GM18508 (cell line): ENCODE results near the gene CAST.

Experiments used
- ATAC-seq: cut with Tn5 transposase; IDR thresholded peaks from one replicate; pipeline ENCODE4 v1.9.1; 2021; ENCODE audit warnings: moderate number of reproducible peaks; ENCODE audit not compliant: insufficient read depth, unreplicated experiment

CAST gene

GRCh38 chr5:96703995-96704394 is 41.8 kb downstream of the CAST start:
- ATAC-seq: no peak

GRCh38 chr5:96706433-96707111 is 44.4 kb downstream of the CAST start:
- ATAC-seq: no peak

- ATAC-seq: no peak
These were observed 46.4 kb downstream of the CAST start for GRCh38 chr5:96708600-96708999.

- no peak for ATAC-seq
These were observed 47.1 kb downstream of the CAST start for GRCh38 chr5:96709152-96709821.

GRCh38 chr5:96712100-96712746 is 50.0 kb downstream of the CAST start:
- ATAC-seq: no peak

- ATAC-seq: no peak
These were observed 52.3 kb downstream of the CAST start for GRCh38 chr5:96714450-96714849.

GRCh38 chr5:96714951-96715451 is 52.8 kb downstream of the CAST start:
- ATAC-seq: no peak

GRCh38 chr5:96716007-96716406 is 53.8 kb downstream of the CAST start:
- ATAC-seq: no peak

GRCh38 chr5:96716716-96717115 is 54.5 kb downstream of the CAST start:
- no peak for ATAC-seq

GRCh38 chr5:96717874-96718273 is 55.7 kb downstream of the CAST start:
- no peak for ATAC-seq

- ATAC-seq: no peak
These were observed 56.5 kb downstream of the CAST start for GRCh38 chr5:96718635-96719077.

GRCh38 chr5:96720408-96720807 is 58.2 kb downstream of the CAST start:
- ATAC-seq: no peak

GRCh38 chr5:96721351-96721977 is 59.3 kb downstream of the CAST start:
- no peak for ATAC-seq

GRCh38 chr5:96725257-96725656 is 63.1 kb downstream of the CAST start:
- no peak for ATAC-seq

- no peak for ATAC-seq
These were observed 64.6 kb downstream of the CAST start for GRCh38 chr5:96726802-96727201.

- no peak for ATAC-seq
These were observed 67.0 kb downstream of the CAST start for GRCh38 chr5:96729156-96729555.

- ATAC-seq: no peak
These were observed 68.4 kb downstream of the CAST start for GRCh38 chr5:96730586-96730985.

- ATAC-seq: no peak
These were observed 71.8 kb downstream of the CAST start for GRCh38 chr5:96733771-96734500.

- no peak for ATAC-seq
These were observed 72.7 kb downstream of the CAST start for GRCh38 chr5:96734871-96735325.

- ATAC-seq: no peak
These were observed 74.8 kb downstream of the CAST start for GRCh38 chr5:96736937-96737336.
